Sigmoid colon (tissue), 7 donors: ENCODE measurements around the gene ABHD6. TPM values are rescaled to one million over a fixed set of nuclear protein-coding genes. Genes with fewer than 3 reads are reported as not detected.
A peak's percentile ranks its signal among the peaks of the same experiment; 100 is the strongest.

Experiments
- DNase-seq: peaks from one replicate; pipeline ENCODE4 v3.0.0-alpha.2; 2019
- H3K27ac ChIP-seq, 4 donors: fragments of 200-600 bp; sonication (generic); one replicate each; pipeline ENCODE4 v1.5.1; 2016 to 2019; ENCODE audit warnings: mild to moderate bottlenecking in 1 of 4
- H3K27me3 ChIP-seq, 3 donors: fragments of 200-600 bp; sonication (generic); one replicate each; pipeline ENCODE4 v1.5.1; 2019; ENCODE audit warnings: mild to moderate bottlenecking in 1 of 3
- H3K36me3 ChIP-seq, 4 donors: fragments of 200-600 bp; sonication (generic); one replicate each; pipeline ENCODE4 v1.5.1; 2016 to 2019
- H3K4me1 ChIP-seq, 4 donors: fragments of 200-600 bp; sonication (generic); one replicate each; pipeline ENCODE4 v1.5.1; 2017 to 2019
- H3K4me3 ChIP-seq, 4 donors: fragments of 200-600 bp; sonication (generic); one replicate each; pipeline ENCODE4 v1.5.1; 2017 to 2019; ENCODE audit warnings: mild to moderate bottlenecking in 2 of 4, moderate library complexity in 1 of 4
- H3K9me3 ChIP-seq, 4 donors: fragments of 200-600 bp in 3 of 4; sonication (generic) in 3 of 4; one replicate each; pipeline versions ENCODE4 v1.5.1 to v1.6.1; 2013 to 2019
- EP300 ChIP-seq, 4 donors: sonication (generic); formaldehyde crosslinking; IDR thresholded peaks; one replicate each; pipeline ENCODE4 v1.6.1; 2017; ENCODE audit warnings: antibody characterized with exemption in 4 of 4
- POLR2A ChIP-seq, 2 donors: fragments of 450-650 bp; IDR thresholded peaks; one replicate each; pipeline ENCODE4 v1.6.1; 2016; ENCODE audit warnings: antibody characterized with exemption in 2 of 2, mild to moderate bottlenecking in 2 of 2, moderate library complexity in 2 of 2
- POLR2AphosphoS5 ChIP-seq, 4 donors: sonication (generic); formaldehyde crosslinking; IDR thresholded peaks; one replicate each; pipeline ENCODE4 v1.6.1; 2017; ENCODE audit warnings: antibody characterized with exemption in 4 of 4
- WGBS, 2 donors: extraction: QIAGEN DNeasy Blood & Tissue Kit; methylation state at CpG; one replicate each; pipeline ENCODE4 v1.1.7; 2013; 5-methylcytosine and 5-hydroxymethylcytosine counted together
- intact Hi-C: fragments of 100-400 bp; cut with DNase I; formaldehyde crosslinking; loops from one replicate; pipeline ENCODE4 v1.15.1; 2023
- polyA plus RNA-seq, 3 donors: library from polyadenylated mRNA; stranded (reverse); fragments of 200-250 nt; gene quantifications; one replicate each; pipeline ENCODE4 v1.2.3, GENCODE V29; 2013
- total RNA-seq, 4 donors: library from RNA; depleted of rRNA; stranded (reverse); fragments of >200 nt; gene quantifications; one replicate each; pipeline ENCODE4 v1.1.0, GENCODE V29; 2016
- TF ChIP-seq, protein P1 (sequence below), 4 experiments: fragments of 450-650 bp in 3 of 4; fragments of 200-600 bp in 1 of 4; IDR thresholded peaks; one replicate each; pipeline ENCODE4 v1.5.1; 2016 to 2019; ENCODE audit warnings: antibody characterized with exemption in 4 of 4, mild to moderate bottlenecking in 3 of 4, moderate library complexity in 2 of 4
- donor health status: healthy with polysubstance abuse.
- donor health status: Bipolar disorder and iron deficiency.
- donor health status: healthy.

ABHD6 gene
- total RNA-seq (10 to 100 TPM; 14.7 to 47.4 (median 31.2) TPM), polyA plus RNA-seq (10 to 100 TPM in 1 of 3 donors, 1 to 10 TPM in 2; 6.0 to 15.4 (median 8.1) TPM)

DNA sequence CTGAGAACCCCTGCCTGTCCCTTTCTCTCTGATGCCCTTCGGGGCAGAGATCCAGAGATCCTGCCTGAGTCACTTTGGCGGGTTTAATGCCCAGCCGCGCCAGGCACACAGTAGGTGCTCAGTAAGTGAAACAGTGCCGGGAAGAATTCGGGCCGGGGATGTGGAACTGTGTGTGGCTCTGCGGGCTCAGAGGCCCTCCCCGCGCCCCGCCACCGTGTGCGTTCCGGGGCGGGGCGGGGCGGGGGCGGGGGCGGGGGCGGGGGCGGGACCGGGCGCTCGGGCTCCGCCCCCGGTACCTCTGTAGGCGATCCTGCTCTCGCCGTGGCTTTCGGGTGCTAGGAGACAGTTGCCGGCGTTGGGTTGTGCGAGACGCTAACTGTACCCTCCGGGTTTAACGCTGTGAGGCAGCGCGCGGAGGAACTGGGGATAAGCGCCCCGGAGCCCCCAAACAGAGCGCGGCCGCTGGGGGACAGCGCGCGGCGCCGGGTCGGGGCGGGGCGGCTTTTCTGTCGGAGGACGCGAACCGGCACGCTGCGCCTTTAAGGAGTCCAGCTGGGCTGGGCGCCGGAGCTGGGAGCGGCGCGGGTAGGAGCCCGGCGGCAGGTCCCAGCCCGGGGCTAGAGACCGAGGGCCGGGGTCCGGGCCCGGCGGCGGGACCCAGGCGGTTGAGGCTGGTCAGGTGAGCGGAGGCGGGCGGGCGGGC, at the start of gene ABHD6:
TSS of gene ABHD6 (plus strand) at position 555 of the 703 bp plus-strand sequence. CDS start 18,795 bp downstream, outside the sequence.
- H3K4me1 ChIP-seq: peaks cover 0 to 35% (median 21%) of the 10 kb centered on the region in 4 donors
- H3K9me3 ChIP-seq: no peaks in the 10 kb centered on the region
- intact Hi-C loops: loop anchor here (2.0 to 5.0 kb wide), 3 partner anchors 69 to 255 kb away; partner anchors contain the start of genes FLNB, HTD2, KCTD6 and RPP14
- peak in 1 of 2 donors; percentile 17 for TF ChIP-seq POLR2A (IDR thresholded peaks at IDR 0.05)
- peak in 3 of 4 donors; percentile 33 to 66 (median 65) for TF ChIP-seq POLR2AphosphoS5 (IDR thresholded peaks at IDR 0.05)
- TF ChIP-seq, protein P1, sequence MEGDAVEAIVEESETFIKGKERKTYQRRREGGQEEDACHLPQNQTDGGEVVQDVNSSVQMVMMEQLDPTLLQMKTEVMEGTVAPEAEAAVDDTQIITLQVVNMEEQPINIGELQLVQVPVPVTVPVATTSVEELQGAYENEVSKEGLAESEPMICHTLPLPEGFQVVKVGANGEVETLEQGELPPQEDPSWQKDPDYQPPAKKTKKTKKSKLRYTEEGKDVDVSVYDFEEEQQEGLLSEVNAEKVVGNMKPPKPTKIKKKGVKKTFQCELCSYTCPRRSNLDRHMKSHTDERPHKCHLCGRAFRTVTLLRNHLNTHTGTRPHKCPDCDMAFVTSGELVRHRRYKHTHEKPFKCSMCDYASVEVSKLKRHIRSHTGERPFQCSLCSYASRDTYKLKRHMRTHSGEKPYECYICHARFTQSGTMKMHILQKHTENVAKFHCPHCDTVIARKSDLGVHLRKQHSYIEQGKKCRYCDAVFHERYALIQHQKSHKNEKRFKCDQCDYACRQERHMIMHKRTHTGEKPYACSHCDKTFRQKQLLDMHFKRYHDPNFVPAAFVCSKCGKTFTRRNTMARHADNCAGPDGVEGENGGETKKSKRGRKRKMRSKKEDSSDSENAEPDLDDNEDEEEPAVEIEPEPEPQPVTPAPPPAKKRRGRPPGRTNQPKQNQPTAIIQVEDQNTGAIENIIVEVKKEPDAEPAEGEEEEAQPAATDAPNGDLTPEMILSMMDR (IDR thresholded peaks at IDR 0.05): no peak
- TF ChIP-seq EP300 (IDR thresholded peaks at IDR 0.05): no peak
- H3K4me3 ChIP-seq: peak within 1 kb of the TSS; percentile 64 to 96 (median 86)
- DNase-seq: peak; percentile 89
- 0% methylated on average over 76 to 77 of the region's 77 CpGs for WGBS, 2 donors
- no peaks in the 10 kb centered on the region for H3K27me3 ChIP-seq
- H3K36me3 ChIP-seq: no peaks in the 10 kb centered on the region
- peak within 1 kb of the TSS; percentile 81 to 91 (median 88) for H3K27ac ChIP-seq

GRCh38 chr3:58188173-58188564, 49.4 kb upstream of the ABHD6 start:
- WGBS, 2 donors: 63 to 75% methylated on average over 6 of the region's 6 CpGs
- no peak overlapping the region for H3K4me3 ChIP-seq
- H3K9me3 ChIP-seq: no peaks in the 10 kb centered on the region
- peak overlapping the region in 1 of 4 donors; percentile 37 for H3K27ac ChIP-seq
- no peaks in the 10 kb centered on the region for H3K27me3 ChIP-seq
- H3K4me1 ChIP-seq: no peaks in the 10 kb centered on the region
- intact Hi-C loops: loop anchor here (5.0 to 10.0 kb wide), 2 partner anchors 44 to 237 kb away; no protein-coding TSS in a partner anchor
- H3K36me3 ChIP-seq: no peaks in the 10 kb centered on the region
- DNase-seq: no peak
- TF ChIP-seq, protein P1 (IDR thresholded peaks at IDR 0.05): no peak
- TF ChIP-seq POLR2A (IDR thresholded peaks at IDR 0.05): no peak
- no peak for TF ChIP-seq POLR2AphosphoS5 (IDR thresholded peaks at IDR 0.05)
- TF ChIP-seq EP300 (IDR thresholded peaks at IDR 0.05): no peak

GRCh38 chr3:58188921-58189451, 48.6 kb upstream of the ABHD6 start:
- Histone ChIP-seq H3K4me3 (no peak overlapping the region), H3K27ac (peak overlapping the region in 1 of 4 donors; percentile 37), H3K9me3 (no peaks in the 10 kb centered on the region), H3K4me1 (no peaks in the 10 kb centered on the region), H3K27me3 (no peaks in the 10 kb centered on the region), H3K36me3 (no peaks in the 10 kb centered on the region)
- DNase-seq: no peak
- intact Hi-C loops: loop anchor here (1.0 to 10.0 kb wide), 3 partner anchors 43 to 236 kb away; no protein-coding TSS in a partner anchor
- TF ChIP-seq POLR2AphosphoS5 (IDR thresholded peaks at IDR 0.05): no peak
- TF ChIP-seq, protein P1 (IDR thresholded peaks at IDR 0.05): no peak
- WGBS, 2 donors: 79 to 86% methylated on average over 10 of the region's 10 CpGs

GRCh38 chr3:58189691-58190090, 47.9 kb upstream of the ABHD6 start:
- Histone ChIP-seq H3K27ac (no peak overlapping the region), H3K4me3 (no peak overlapping the region), H3K4me1 (no peaks in the 10 kb centered on the region), H3K27me3 (no peaks in the 10 kb centered on the region), H3K36me3 (no peaks in the 10 kb centered on the region), H3K9me3 (no peaks in the 10 kb centered on the region)
- TF ChIP-seq EP300 (IDR thresholded peaks at IDR 0.05): no peak
- no peak for TF ChIP-seq POLR2AphosphoS5 (IDR thresholded peaks at IDR 0.05)
- TF ChIP-seq POLR2A (IDR thresholded peaks at IDR 0.05): no peak
- TF ChIP-seq, protein P1 (IDR thresholded peaks at IDR 0.05): no peak
- WGBS, 2 donors: 76 to 85% methylated on average over 5 of the region's 5 CpGs
- no peak for DNase-seq
- intact Hi-C loops: loop anchor here (1.0 to 10.0 kb wide), 3 partner anchors 43 to 235 kb away; no protein-coding TSS in a partner anchor
